Muscle layer of duodenum (tissue), 2 donors: ENCODE measurements around the gene PTPRK.

Experiments used
- H3K27ac ChIP-seq: one replicate; pipeline ENCODE4 v1.7.0; 2013; ENCODE audit warnings: mild to moderate bottlenecking, low read length
- H3K27me3 ChIP-seq: one replicate; pipeline ENCODE4 v1.7.0; 2013; ENCODE audit warnings: low read depth, mild to moderate bottlenecking, control low read depth, low read length
- H3K36me3 ChIP-seq, 2 donors: one replicate each; pipeline ENCODE4 v1.7.0; 2013; ENCODE audit warnings: low read length in 2 of 2, control low read depth in 1 of 2, mild to moderate bottlenecking in 1 of 2; ENCODE audit not compliant: insufficient read depth in 2 of 2, control insufficient read depth in 1 of 2
- H3K4me1 ChIP-seq, 2 donors: one replicate each; pipeline ENCODE4 v1.7.0; 2013; ENCODE audit warnings: low read length in 2 of 2, mild to moderate bottlenecking in 2 of 2, control low read depth in 1 of 2, moderate library complexity in 1 of 2; ENCODE audit not compliant: insufficient read depth in 2 of 2, control insufficient read depth in 1 of 2
- H3K4me3 ChIP-seq, 2 donors: one replicate each; pipeline ENCODE4 v1.7.0; 2013; ENCODE audit warnings: low read length in 2 of 2, low read depth in 1 of 2, mild to moderate bottlenecking in 1 of 2
- H3K9me3 ChIP-seq, 2 donors: one replicate each; pipeline ENCODE4 v1.7.0; 2013; ENCODE audit warnings: low read length in 2 of 2, control low read depth in 1 of 2, mild to moderate bottlenecking in 1 of 2; ENCODE audit not compliant: control insufficient read depth in 1 of 2
- donor health status: healthy.

The PTPRK gene

GRCh38 chr6:128079021-128079420, 441.4 kb downstream of the PTPRK start:
- H3K36me3 ChIP-seq: peaks cover 4 to 6% of the 10 kb centered on the region in 2 donors
- H3K27me3 ChIP-seq: no peaks in the 10 kb centered on the region
- no peak overlapping the region for H3K27ac ChIP-seq
- H3K9me3 ChIP-seq: no peaks in the 10 kb centered on the region
- no peak overlapping the region for H3K4me3 ChIP-seq
- H3K4me1 ChIP-seq: no peaks in the 10 kb centered on the region

- no peaks in the 10 kb centered on the region for H3K4me1 ChIP-seq
- no peak overlapping the region for H3K27ac ChIP-seq
- H3K36me3 ChIP-seq: peaks cover 4 to 6% of the 10 kb centered on the region in 2 donors
- H3K4me3 ChIP-seq: no peak overlapping the region
- no peaks in the 10 kb centered on the region for H3K27me3 ChIP-seq
- no peaks in the 10 kb centered on the region for H3K9me3 ChIP-seq
Observed at GRCh38 chr6:128078276-128078675, 442.1 kb downstream of the PTPRK start.

- H3K36me3 ChIP-seq: peaks cover 0 to 4% of the 10 kb centered on the region in 2 donors
- H3K27ac ChIP-seq: no peak overlapping the region
- no peaks in the 10 kb centered on the region for H3K27me3 ChIP-seq
- H3K9me3 ChIP-seq: no peaks in the 10 kb centered on the region
- H3K4me1 ChIP-seq: no peaks in the 10 kb centered on the region
- H3K4me3 ChIP-seq: no peak overlapping the region
Observed at GRCh38 chr6:128076843-128077242, 443.6 kb downstream of the PTPRK start.

- Histone ChIP-seq H3K27me3 (no peaks in the 10 kb centered on the region), H3K27ac (no peak overlapping the region), H3K4me3 (no peak overlapping the region)
Observed at GRCh38 chr6:128074567-128074966, 445.8 kb downstream of the PTPRK start.

GRCh38 chr6:128073389-128073788, 447.0 kb downstream of the PTPRK start:
- H3K4me3 ChIP-seq: no peak overlapping the region
- H3K27me3 ChIP-seq: no peaks in the 10 kb centered on the region
- no peaks in the 10 kb centered on the region for H3K9me3 ChIP-seq
- no peaks in the 10 kb centered on the region for H3K36me3 ChIP-seq
- H3K27ac ChIP-seq: no peak overlapping the region
- H3K4me1 ChIP-seq: no peaks in the 10 kb centered on the region

More at GRCh38 chr6:128074567-128074966, 445.8 kb downstream of the PTPRK start:
- Histone ChIP-seq H3K9me3 (no peaks in the 10 kb centered on the region), H3K36me3 (peaks cover 0 to 4% of the 10 kb centered on the region in 2 donors), H3K4me1 (no peaks in the 10 kb centered on the region)

GRCh38 chr6:128071212-128071611, 449.2 kb downstream of the PTPRK start:
- Histone ChIP-seq H3K27me3 (no peaks in the 10 kb centered on the region), H3K36me3 (no peaks in the 10 kb centered on the region), H3K27ac (no peak overlapping the region)

GRCh38 chr6:128070406-128070805, 450.0 kb downstream of the PTPRK start:
- Histone ChIP-seq H3K9me3 (no peaks in the 10 kb centered on the region), H3K27me3 (no peaks in the 10 kb centered on the region), H3K4me1 (no peaks in the 10 kb centered on the region), H3K27ac (no peak overlapping the region), H3K36me3 (no peaks in the 10 kb centered on the region), H3K4me3 (no peak overlapping the region)

More at GRCh38 chr6:128071212-128071611, 449.2 kb downstream of the PTPRK start:
- no peaks in the 10 kb centered on the region for H3K4me1 ChIP-seq
- no peak overlapping the region for H3K4me3 ChIP-seq
- H3K9me3 ChIP-seq: no peaks in the 10 kb centered on the region

- no peaks in the 10 kb centered on the region for H3K27me3 ChIP-seq
- no peaks in the 10 kb centered on the region for H3K4me1 ChIP-seq
Observed at GRCh38 chr6:128069188-128069587, 451.2 kb downstream of the PTPRK start.

GRCh38 chr6:128068119-128068479, 452.3 kb downstream of the PTPRK start:
- H3K9me3 ChIP-seq: no peaks in the 10 kb centered on the region
- H3K4me3 ChIP-seq: no peak overlapping the region
- H3K36me3 ChIP-seq: no peaks in the 10 kb centered on the region
- H3K4me1 ChIP-seq: no peaks in the 10 kb centered on the region
- H3K27me3 ChIP-seq: no peaks in the 10 kb centered on the region
- no peak overlapping the region for H3K27ac ChIP-seq

More at GRCh38 chr6:128069188-128069587, 451.2 kb downstream of the PTPRK start:
- Histone ChIP-seq H3K9me3 (no peaks in the 10 kb centered on the region), H3K36me3 (no peaks in the 10 kb centered on the region), H3K4me3 (no peak overlapping the region), H3K27ac (no peak overlapping the region)

- no peaks in the 10 kb centered on the region for H3K4me1 ChIP-seq
- no peak overlapping the region for H3K27ac ChIP-seq
- H3K36me3 ChIP-seq: no peaks in the 10 kb centered on the region
- no peaks in the 10 kb centered on the region for H3K9me3 ChIP-seq
- no peaks in the 10 kb centered on the region for H3K27me3 ChIP-seq
- H3K4me3 ChIP-seq: no peak overlapping the region
Observed at GRCh38 chr6:128067446-128068118, 452.8 kb downstream of the PTPRK start.

- Histone ChIP-seq H3K27me3 (no peaks in the 10 kb centered on the region), H3K4me1 (no peaks in the 10 kb centered on the region), H3K4me3 (no peak overlapping the region), H3K9me3 (no peaks in the 10 kb centered on the region), H3K36me3 (no peaks in the 10 kb centered on the region), H3K27ac (no peak overlapping the region)
Observed at GRCh38 chr6:128065072-128065471, 455.3 kb downstream of the PTPRK start.

- Histone ChIP-seq H3K27ac (no peak overlapping the region), H3K4me3 (no peak overlapping the region), H3K4me1 (no peaks in the 10 kb centered on the region), H3K36me3 (peaks cover 0 to 2% of the 10 kb centered on the region in 2 donors), H3K27me3 (no peaks in the 10 kb centered on the region), H3K9me3 (no peaks in the 10 kb centered on the region)
Observed at GRCh38 chr6:128064540-128064895, 455.9 kb downstream of the PTPRK start.
